ENCODE measurements around the gene ANKRD52.
"Not testable (repeated sequence)": the region's sequence is repeated elsewhere in the genome, so short reads cannot be mapped to it uniquely, and the experiment has no call there.

ANKRD52 gene

DNA sequence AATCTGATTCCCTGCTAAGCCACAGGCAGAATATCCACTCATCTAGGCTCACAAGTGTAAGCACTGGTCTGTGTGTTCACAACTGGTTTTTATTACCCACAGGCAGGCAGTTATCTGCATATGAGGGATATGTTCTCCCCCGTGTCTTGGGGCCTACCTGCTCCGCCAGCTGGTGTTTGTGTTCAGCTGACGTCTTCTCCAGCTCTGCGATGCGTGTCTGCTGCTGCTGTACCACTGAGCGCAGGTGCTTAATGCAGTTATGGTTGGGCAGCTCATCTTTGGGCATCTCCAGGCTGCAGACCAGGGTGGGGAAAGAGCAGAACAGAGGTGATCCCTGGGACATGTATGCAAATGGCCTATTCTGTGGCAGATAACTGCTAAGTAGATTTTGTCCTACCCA, 50.2 kb downstream of the ANKRD52 start:
- no peak for DNase-seq (ENCODE audit: low read depth)

DNA sequence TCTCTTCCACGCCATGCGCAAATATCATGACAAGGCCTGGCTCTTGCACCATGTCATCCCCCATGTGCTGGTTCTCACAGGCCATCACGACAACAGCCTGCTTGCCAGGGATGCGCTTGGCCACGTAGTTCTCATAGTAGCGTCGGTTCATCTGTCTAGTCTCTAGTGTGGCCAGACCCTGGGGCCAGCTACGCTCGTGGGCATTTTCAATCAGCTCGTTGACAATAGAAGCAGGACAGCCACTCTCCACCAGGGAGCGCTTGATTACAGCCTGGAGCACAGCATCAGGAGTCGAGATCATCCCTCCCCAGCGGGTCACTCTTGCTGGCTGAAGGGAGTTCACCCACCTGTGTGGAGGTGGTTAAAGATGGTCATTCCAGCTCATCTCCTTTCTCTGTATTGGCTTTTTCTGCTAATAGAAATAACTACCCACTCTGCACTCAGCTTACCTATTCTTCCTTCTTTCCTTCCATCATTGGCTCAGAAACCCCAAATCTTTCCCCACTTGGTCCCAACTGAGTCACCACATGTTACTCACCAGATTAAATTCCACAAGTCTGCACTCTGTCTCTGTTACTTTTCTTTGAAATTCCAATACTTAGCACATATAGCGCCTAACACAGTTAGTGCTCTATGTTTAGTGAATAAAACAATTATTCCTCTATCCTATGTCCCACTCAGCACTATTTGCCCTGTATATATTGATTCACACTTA, 51.6 kb downstream of the ANKRD52 start:
- DNase-seq (ENCODE audit: low read depth), result no peak

DNA sequence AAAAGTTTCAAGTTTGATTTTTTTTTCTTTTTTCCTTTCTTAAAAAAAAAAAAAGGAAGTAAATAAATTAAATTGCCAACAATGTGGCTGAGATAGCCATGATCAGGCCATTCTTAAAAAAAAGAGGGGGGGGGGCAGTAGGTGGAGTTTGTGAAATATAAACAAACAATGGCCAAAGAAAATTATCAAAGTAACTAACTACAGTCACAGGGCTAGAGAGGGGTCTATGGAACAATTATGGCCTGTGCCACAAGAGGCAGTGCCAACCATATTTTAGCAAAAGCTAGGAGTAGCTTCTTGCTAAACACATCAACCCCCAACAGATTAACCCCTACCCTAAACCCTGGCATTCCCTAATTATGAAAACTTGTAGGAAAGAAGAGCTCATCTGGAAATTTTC, 52.7 kb downstream of the ANKRD52 start:
- DNase-seq (ENCODE audit: low read depth), result no peak

DNA sequence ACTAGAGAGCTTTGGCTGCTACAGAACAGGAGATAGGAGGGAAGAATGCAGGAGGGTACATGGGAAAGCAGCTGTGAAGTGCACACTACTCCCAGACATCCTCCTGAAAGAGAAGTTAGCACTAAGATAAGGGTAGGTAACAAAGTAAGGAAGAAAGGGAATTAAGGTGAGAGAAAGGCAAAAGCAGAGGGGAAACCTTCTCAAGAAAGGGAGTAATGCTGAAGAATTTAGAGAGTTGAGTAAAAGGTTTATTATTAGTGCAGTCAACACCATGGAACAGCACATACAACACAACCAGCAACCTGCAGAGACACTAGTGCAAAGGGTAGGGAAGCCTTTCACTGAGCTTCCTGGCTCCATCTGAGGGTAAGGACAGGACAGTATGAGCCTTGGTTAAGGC, 53.9 kb downstream of the ANKRD52 start:
- no peak for DNase-seq (ENCODE audit: low read depth)

DNA sequence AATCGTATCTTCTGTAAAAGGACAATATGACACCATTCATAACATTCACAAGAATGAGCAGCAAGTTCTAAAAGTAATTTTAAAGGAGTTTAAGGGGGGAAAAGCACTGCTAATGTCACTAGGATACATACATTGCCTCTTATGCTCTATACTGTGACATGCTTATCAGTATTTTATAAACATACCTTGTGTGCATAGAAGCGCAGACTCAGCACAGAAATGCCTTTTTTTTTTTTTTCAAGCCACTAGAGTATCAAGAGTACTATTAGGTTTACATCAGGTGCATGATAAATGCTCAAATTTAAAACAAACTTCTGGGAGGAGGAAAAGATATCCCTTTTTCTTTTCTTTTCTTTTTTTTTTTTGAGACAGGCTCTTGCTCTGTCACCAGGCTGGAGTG, 55.3 kb downstream of the ANKRD52 start:
- no peak for DNase-seq (ENCODE audit: low read depth)

DNA sequence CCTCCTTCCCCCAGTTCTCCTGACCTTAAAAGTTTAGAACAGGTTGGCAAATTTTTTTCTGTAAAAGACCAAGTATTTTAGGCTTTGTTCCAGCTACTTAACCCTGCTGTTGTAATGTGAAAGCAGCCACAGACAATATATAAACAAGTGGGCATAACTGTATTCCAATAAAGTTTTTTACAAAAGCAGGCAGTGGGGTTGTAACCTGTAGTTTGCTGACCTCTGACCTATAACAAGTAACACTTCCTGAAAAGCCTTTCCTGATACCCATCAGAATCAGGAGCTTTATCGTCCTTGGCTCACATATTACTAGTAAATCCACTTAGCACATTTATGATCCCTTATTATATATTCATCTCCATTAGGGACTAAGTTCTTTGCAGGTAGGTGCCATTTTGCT, 55.8 kb downstream of the ANKRD52 start:
- DNase-seq (ENCODE audit: low read depth), result no peak

DNA sequence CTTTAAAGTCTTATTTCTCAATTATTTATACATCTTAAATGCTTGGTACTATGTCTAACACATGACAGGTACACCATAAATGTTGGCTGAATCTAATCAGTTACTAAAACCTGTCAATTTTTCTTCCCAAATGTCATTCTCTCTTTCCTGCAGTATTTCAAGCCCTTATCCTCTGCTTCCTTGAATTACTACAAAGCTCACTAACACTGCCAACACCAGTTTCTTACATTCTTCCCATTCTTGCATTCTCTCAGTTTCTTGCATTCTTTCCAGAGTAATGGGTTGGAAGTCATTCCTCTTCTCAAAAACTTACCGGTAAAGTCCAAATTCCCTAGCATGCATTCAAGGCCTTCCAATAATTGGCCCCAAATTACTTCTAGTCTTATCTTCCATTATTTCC, 59.3 kb downstream of the ANKRD52 start:
- DNase-seq (ENCODE audit: low read depth), result no peak

DNA sequence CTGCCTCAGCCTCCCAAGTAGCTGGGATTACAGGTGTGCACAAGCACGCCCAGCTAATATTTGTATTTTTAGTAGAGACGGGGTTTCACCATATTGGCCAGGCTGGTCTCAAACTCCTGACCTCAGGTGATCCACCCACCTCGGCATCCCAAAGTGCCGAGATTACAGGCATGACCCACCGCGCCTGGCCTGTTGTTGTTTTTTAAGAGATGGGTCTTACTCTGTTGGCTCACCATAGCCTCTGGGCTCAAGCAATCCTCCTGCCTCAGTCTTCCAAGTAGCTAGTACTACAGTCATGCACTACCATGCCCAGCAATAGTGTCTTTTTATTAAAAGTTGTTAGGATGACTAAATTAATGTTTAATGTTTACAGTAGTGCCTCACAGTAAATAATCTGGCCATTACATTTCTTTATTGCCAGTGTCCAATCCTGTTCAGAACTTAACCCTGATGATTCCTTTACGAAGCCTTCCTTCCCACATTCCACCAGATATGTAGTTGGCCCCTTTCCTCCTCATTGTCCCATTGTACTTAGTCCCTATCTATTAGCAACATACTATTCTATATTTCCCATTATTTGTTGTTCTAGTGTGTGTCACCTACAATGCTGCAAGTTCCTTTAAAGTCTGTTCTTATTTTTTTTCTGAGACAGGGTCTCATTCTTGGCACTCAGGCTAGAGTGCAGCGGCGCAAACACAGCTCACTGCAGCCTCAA, 60.1 kb downstream of the ANKRD52 start:
- DNase-seq (ENCODE audit: low read depth), result no peak

DNA sequence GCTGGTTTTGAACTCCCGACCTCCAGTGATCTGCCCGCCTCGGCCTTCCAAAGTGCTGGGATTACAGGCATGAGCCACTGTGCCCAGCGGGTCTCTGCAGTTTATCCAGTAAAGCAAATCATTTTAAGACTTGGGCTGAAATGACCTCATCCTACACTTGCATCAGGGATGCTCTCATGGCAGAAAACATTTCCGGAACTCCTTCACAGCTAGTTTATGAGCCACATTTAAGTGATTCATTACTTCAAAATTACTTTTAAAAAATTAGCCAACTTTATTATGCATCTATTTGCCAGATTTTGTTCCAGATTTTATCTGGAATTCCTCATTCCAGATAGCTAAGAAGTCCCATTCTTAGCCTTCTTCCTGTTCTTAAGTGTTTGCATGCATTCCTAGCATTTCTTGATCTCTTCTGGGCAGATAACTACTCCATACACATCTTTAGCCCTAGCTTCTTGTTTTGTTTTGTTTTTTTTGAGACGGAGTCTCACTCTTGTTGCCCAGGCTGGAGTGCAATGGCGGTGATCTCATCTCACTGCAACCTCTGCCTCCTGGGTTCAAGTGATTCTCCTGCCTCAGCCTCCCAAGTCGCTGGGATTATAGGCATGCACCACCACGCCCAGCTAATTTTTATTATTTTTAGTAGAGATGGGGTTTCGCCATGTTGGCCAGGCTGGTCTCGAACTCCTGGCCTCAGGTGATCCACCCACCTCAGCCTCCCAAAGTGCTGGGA, 61.2 kb downstream of the ANKRD52 start:
- DNase-seq (ENCODE audit: low read depth), result not testable (repeated sequence)

DNA sequence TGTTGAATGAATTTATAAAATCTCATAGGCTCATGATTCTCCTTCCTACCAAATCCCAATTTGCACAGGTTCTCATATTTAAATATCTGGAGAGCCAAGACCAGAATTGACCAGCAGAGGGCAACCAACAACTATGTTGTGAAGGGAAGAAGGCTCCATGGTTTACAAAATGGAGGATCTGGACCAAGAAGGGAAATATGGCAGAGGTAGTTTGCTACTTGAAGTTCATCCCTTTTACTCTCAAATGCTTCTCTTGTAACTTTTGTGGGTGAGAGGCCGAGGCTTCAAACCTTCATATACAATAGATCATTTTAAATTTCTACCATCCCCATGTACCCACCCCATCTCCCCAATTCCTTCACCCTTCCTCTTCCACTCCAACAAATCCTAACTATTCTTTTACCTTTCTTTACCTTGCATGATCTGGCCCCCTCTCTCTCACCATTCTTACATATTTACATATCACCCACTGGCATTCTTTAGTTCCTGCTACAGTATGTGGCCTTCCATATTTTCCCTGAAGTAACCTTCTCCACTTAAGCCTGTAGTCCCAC, 65.1 kb downstream of the ANKRD52 start:
- peak; percentile 46 for DNase-seq (ENCODE audit: low read depth)

DNA sequence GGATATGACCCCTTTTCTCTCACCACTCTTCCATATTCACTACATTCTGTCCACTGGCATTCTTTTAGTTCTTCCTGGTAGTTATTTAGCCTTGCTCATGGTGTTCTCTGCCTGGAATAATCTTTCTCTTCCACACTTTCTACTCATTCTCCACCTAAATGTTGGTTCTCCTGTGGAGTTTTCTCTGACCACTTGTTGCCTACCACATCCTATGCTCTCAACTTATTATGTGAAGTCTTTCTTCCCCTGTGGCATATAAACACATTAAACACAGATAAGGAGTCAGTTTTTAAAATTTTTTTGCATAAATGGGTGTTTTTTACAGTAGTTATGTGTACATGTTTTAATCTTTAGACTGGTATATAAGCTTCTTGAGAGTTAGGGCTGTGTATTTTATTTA, 65.6 kb downstream of the ANKRD52 start:
- DNase-seq (ENCODE audit: low read depth), result no peak

DNA sequence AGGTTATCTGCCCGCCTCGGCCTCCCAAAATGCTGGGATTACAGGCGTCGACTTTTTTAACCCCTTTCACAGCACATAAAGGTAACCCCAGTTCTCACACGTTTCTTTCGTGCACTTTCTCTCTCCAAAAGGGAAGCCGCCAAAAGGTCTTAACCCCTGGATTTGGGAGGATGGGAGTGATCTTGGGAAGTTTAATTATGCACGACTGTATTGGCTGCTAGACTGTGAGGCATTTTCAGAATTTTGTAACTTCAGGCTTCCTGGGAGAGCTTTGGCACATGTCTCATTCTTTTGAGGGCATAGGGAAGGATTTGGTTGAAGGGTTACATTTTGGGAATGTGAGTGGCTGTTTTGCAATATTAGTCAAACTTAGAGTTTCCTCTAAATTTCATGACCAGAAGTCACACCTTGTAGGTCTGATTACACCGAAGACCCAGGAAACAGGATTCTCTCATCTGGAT, 67.5 kb downstream of the ANKRD52 start:
- no peak for DNase-seq (ENCODE audit: low read depth)

DNA sequence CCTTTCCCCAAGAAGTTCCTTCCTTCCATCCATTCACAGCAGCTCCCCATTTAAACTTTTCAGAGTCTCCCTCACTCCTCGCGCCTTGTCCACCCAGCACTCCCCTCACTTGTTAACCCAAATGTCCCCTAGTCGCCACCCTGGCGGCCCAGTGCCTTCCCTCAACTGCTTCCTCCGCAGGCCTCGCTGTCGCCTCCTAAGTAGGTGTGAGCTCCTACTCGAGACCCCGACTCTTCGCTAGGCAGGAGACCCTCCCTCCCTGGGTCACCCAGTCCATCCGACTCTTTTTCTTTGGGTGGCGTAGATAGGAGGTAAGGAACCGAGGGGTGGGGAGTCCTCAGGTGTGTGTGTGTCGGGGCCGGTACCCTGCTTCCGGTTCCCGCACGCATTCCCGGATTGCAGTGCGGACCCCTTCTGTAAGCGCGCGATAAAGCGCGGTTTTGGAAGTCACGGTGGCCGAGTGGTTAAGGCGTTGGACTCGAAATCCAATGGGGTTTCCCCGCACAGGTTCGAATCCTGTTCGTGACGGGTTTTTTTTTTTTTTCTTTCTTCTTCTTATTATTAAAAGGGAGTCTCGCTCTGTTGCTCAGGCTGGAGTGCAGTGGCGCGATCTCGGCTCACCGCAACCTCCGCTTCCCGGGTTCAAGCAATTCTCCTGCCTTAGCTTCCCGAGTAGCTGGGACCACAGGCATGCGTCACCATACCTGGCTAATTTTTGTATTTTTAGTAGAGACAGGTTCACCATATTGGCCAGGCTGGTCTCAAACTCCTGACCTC, 68.1 kb downstream of the ANKRD52 start:
- peak; percentile 69 for DNase-seq (ENCODE audit: low read depth)

DNA sequence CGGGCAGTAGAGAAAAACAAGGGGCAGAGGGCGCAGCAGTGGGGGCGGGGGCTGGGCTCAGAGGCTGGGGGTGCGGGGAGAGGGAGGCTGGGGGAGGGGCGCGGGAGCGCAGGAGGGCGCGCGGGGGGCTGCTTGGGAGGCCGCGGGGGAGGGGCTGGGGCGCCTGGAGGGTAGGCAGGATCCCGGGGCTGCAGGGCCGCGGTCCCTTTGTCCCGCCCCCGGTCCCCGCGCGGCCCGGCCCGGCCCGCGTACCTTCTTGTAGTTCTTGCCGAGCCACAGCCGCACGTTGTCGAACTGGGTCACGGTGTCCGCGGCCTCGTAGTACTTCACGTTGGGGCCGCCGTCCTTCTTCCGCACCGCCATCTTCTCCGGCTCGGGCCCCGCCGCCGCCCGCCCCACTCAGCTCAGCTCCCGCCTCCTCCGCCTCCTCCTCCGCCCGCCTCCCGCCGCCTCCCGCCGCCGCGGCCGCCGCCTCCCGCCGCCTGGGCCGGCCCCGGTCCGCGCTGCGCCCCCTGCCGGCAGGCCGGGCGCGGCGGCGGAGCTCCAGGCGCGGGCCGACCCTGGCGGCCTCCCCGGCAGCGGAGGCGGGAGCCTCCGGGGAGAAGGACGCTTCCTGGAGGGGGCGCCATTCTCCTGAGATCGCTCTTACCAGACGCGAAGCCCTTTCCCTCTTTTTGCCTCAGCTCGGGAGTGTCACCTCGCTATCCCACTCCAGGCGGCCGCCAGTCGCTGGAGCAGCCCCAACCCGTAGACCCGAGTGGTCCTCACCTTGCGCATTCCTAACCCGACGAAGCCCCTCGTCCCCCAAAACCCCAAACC, 68.9 kb downstream of the ANKRD52 start, which contains the start of gene SMARCC2:
TSS of gene SMARCC2 (minus strand) at position 385 of the 819 bp plus-strand sequence. CDS start at position 363, 22 bp downstream.
- DNase-seq (ENCODE audit: low read depth), result peak; percentile 81

DNA sequence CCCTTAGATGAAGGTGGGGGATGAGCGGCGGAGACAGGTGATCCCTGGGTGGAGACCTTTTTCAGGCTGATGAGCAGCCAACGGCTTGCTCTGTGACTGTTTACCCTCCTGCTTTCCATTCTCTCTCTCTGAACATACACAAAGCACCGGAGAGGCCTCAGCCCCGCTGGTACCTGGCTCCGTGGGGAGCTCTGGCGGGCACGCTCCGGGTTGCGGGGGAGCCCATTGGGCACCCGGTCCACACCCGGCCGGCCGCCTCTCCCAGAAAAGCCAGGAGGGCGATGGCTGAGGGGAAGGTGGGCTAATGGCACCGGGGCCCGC, 69.4 kb downstream of the ANKRD52 start:
- DNase-seq (ENCODE audit: low read depth), result no peak

DNA sequence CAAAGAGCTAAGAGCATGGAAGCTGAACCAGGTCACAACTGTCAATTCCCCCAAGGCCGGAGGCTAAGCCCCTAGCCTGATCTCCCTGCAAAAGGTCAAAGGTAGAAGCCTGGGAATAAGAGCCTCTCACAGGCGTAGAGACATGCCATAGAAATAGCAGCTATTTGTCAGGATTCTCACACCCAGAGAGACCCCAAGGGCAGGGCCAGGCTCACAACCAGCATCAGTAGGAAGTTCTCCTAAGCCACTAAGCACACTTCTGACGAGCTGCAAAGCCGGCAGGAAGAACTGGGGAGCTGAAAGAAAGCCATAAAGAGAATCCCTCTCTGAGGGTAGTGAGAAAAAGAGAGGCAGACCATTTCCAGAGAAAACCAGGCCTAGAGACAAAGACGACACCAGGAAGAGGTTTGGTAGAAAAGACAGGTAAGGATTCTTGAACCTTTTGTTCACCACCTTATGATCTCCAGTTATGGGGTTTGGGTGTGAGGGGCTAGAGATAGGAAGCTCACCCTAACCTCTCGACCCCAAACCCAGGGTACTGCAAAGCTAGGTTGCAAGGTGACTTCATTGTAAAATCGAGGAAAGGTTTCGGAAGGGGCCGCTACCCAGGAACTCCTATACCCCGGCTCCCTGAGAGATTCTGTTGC, 69.9 kb downstream of the ANKRD52 start:
- DNase-seq (ENCODE audit: low read depth), result no peak

Data from activated T-helper 9 cell treated with anti-CD3 and anti-CD28 coated beads, Interleukin-2, amount 50 U/mL, for 16 hours (primary cell).